WTC11 (cell line): ENCODE measurements around the gene SHOC1.

ENCODE experiments used
- AFF4 ChIP-seq: sonication (generic); formaldehyde crosslinking; IDR thresholded peaks from 2 replicates; pipeline ENCODE4 v1.8.1; 2023; ENCODE audit warnings: mild to moderate bottlenecking, missing genetic modification reagents, borderline replicate concordance
- E2F1 ChIP-seq: sonication (generic); formaldehyde crosslinking; IDR thresholded peaks from 2 replicates; pipeline ENCODE4 v1.8.0; 2022; ENCODE audit warnings: mild to moderate bottlenecking, missing genetic modification reagents
- JUN ChIP-seq: sonication (generic); formaldehyde crosslinking; IDR thresholded peaks from 2 replicates; pipeline ENCODE4 v1.8.0; 2023; ENCODE audit warnings: mild to moderate bottlenecking, missing genetic modification reagents
- KAT7 ChIP-seq: sonication (generic); formaldehyde crosslinking; IDR thresholded peaks from 2 replicates; pipeline ENCODE4 v1.8.1; 2023; ENCODE audit warnings: missing genetic modification reagents, mild to moderate bottlenecking, borderline replicate concordance
- PRRX2 ChIP-seq: fragments of 250-450 bp; sonication (Bioruptor Pico); IDR thresholded peaks from 2 replicates; pipeline ENCODE4 v1.8.0; 2021; ENCODE audit warnings: mild to moderate bottlenecking
- SMAD3 ChIP-seq: sonication (generic); formaldehyde crosslinking; IDR thresholded peaks from 2 replicates; pipeline ENCODE4 v1.8.0; 2022; ENCODE audit warnings: missing genetic modification reagents, mild to moderate bottlenecking, borderline replicate concordance
- TEAD1 ChIP-seq: sonication (generic); formaldehyde crosslinking; IDR thresholded peaks from 2 replicates; pipeline ENCODE4 v1.8.0; 2022; ENCODE audit warnings: mild to moderate bottlenecking, missing genetic modification reagents
- TEAD4 ChIP-seq: sonication (generic); formaldehyde crosslinking; IDR thresholded peaks from 2 replicates; pipeline ENCODE4 v1.8.0; 2022; ENCODE audit warnings: mild to moderate bottlenecking, missing genetic modification reagents
- USF1 ChIP-seq: sonication (generic); formaldehyde crosslinking; IDR thresholded peaks from 2 replicates; pipeline ENCODE4 v1.8.0; 2022; ENCODE audit warnings: mild to moderate bottlenecking, missing genetic modification reagents
- ZNF423 ChIP-seq: fragments of 250-450 bp; sonication (Bioruptor Pico); IDR thresholded peaks from 2 replicates; pipeline ENCODE4 v2.1.2; 2022; ENCODE audit warnings: mild to moderate bottlenecking, moderate library complexity
- TF ChIP-seq, protein P1 (sequence below): fragments of 200-600 bp; IDR thresholded peaks from 2 replicates; pipeline ENCODE4 v1.8.0; 2022; ENCODE audit warnings: antibody characterized with exemption

- TF ChIP-seq JUN (CRISPR knock-in tag) (no peak), PRRX2 (CRISPR knock-in tag) (no peak), AFF4 (CRISPR knock-in tag) (no peak), KAT7 (CRISPR knock-in tag) (no peak), ZNF423 (CRISPR knock-in tag) (no peak), USF1 (CRISPR knock-in tag) (no peak), TEAD4 (no peak), E2F1 (CRISPR knock-in tag) (no peak), TEAD1 (no peak), SMAD3 (no peak)
- TF ChIP-seq, protein P1, sequence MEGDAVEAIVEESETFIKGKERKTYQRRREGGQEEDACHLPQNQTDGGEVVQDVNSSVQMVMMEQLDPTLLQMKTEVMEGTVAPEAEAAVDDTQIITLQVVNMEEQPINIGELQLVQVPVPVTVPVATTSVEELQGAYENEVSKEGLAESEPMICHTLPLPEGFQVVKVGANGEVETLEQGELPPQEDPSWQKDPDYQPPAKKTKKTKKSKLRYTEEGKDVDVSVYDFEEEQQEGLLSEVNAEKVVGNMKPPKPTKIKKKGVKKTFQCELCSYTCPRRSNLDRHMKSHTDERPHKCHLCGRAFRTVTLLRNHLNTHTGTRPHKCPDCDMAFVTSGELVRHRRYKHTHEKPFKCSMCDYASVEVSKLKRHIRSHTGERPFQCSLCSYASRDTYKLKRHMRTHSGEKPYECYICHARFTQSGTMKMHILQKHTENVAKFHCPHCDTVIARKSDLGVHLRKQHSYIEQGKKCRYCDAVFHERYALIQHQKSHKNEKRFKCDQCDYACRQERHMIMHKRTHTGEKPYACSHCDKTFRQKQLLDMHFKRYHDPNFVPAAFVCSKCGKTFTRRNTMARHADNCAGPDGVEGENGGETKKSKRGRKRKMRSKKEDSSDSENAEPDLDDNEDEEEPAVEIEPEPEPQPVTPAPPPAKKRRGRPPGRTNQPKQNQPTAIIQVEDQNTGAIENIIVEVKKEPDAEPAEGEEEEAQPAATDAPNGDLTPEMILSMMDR: no peak
These were observed 26.3 kb upstream of the SHOC1 start for GRCh38 chr9:111821006-111821528.
